Nephron progenitor cell (in vitro differentiated cells): Measurements from ENCODE around the gene MORC2.

Experiments used
- DNase-seq: peaks from one replicate; pipeline ENCODE4 v3.0.0; 2021
- H3K27ac Mint-ChIP-seq: 2 replicates; pipeline ENCODE4 v1.8.0; 2021; ENCODE audit warnings: mild to moderate bottlenecking, moderate library complexity, mixed read lengths
- H3K27me3 Mint-ChIP-seq: 2 replicates; pipeline ENCODE4 v1.8.0; 2021; ENCODE audit warnings: mild to moderate bottlenecking, low read depth, mixed read lengths; ENCODE audit not compliant: poor library complexity
- H3K36me3 Mint-ChIP-seq: 2 replicates; pipeline ENCODE4 v1.8.0; 2021; ENCODE audit warnings: low read depth, mixed read lengths
- H3K4me1 Mint-ChIP-seq: 2 replicates; pipeline ENCODE4 v1.8.0; 2021; ENCODE audit warnings: mixed read lengths
- H3K4me3 Mint-ChIP-seq: 2 replicates; pipeline ENCODE4 v1.8.0; 2021; ENCODE audit warnings: mild to moderate bottlenecking, moderate library complexity, mixed read lengths
- H3K9me3 Mint-ChIP-seq: 2 replicates; pipeline ENCODE4 v1.8.0; 2021; ENCODE audit warnings: mild to moderate bottlenecking, moderate library complexity, mixed read lengths
- CTCF ChIP-seq: fragments of 200-600 bp; sonication (generic); IDR thresholded peaks from 2 replicates; pipeline ENCODE4 v1.5.0; 2021; ENCODE audit warnings: antibody characterized with exemption

Gene MORC2

GRCh38 chr22:30968924-30969531, 454 bp upstream of the MORC2 start, which contains the start of gene TUG1:
TUG1 (plus strand) TSS chr22:30969265.
- Mint-ChIP-seq H3K4me1 (peaks cover 18% of the 10 kb centered on the region), H3K4me3 (peak within 1 kb of the TSS; percentile 89), H3K27ac (peak within 1 kb of the TSS; percentile 92), H3K36me3 (peaks cover 97% of the 10 kb centered on the region), H3K9me3 (peaks cover 95% of the 10 kb centered on the region), H3K27me3 (peaks cover 3% of the 10 kb centered on the region)
- no peak for TF ChIP-seq CTCF
- peak; percentile 96 for DNase-seq

- Mint-ChIP-seq H3K9me3 (peaks cover 73% of the 10 kb centered on the region), H3K27ac (no peak overlapping the region), H3K36me3 (peaks cover 86% of the 10 kb centered on the region), H3K4me3 (no peak overlapping the region), H3K4me1 (peaks cover 10% of the 10 kb centered on the region), H3K27me3 (peaks cover 3% of the 10 kb centered on the region)
- no peak for DNase-seq
- no peak for TF ChIP-seq CTCF
Observed at GRCh38 chr22:30964858-30965257, 3.7 kb downstream of the MORC2 start.

DNA sequence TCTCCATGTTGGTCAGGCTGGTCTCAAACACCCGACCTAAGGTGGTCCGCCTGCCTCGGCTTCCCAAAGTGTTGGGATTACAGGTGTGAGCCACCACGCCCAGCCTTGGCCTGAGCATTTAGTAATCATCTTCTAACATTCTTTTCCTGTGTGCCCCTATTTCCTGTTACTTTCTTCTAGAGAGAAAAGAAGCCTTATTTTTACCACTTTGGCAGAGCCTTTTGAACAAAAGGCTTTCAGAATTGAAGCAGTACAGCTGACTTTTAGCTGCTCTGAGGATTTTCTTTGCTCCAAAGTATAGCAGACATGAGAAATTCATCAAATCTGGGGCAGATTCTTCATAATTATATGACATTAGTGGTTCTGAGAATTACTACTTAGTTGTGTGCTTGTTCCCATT, 13.4 kb downstream of the MORC2 start:
- H3K4me1 Mint-ChIP-seq, result no peaks in the 10 kb centered on the region
- H3K27me3 Mint-ChIP-seq, result no peaks in the 10 kb centered on the region
- no peak overlapping the region for H3K4me3 Mint-ChIP-seq
- no peak overlapping the region for H3K27ac Mint-ChIP-seq
- no peak for DNase-seq
- H3K36me3 Mint-ChIP-seq, result peaks cover 68% of the 10 kb centered on the region
- TF ChIP-seq CTCF, result no peak
- no peaks in the 10 kb centered on the region for H3K9me3 Mint-ChIP-seq

GRCh38 chr22:30953206-30953605, 15.4 kb downstream of the MORC2 start:
- no peak for DNase-seq
- Mint-ChIP-seq H3K36me3 (peaks cover 66% of the 10 kb centered on the region), H3K27me3 (no peaks in the 10 kb centered on the region), H3K9me3 (no peaks in the 10 kb centered on the region), H3K4me1 (peaks cover 5% of the 10 kb centered on the region), H3K4me3 (no peak overlapping the region), H3K27ac (no peak overlapping the region)
- TF ChIP-seq CTCF, result no peak

- Mint-ChIP-seq H3K9me3 (no peaks in the 10 kb centered on the region), H3K36me3 (peaks cover 61% of the 10 kb centered on the region), H3K27ac (no peak overlapping the region), H3K4me1 (peaks cover 8% of the 10 kb centered on the region), H3K27me3 (no peaks in the 10 kb centered on the region), H3K4me3 (no peak overlapping the region)
- TF ChIP-seq CTCF, result no peak
- no peak for DNase-seq
Observed at GRCh38 chr22:30949934-30950660, 18.5 kb downstream of the MORC2 start.

- Mint-ChIP-seq H3K4me3 (no peak overlapping the region), H3K27ac (no peak overlapping the region)
Observed at GRCh38 chr22:30948930-30949342, 19.6 kb downstream of the MORC2 start.

More at GRCh38 chr22:30948930-30949342, 19.6 kb downstream of the MORC2 start:
- TF ChIP-seq CTCF, result no peak
- Mint-ChIP-seq H3K4me1 (peaks cover 8% of the 10 kb centered on the region), H3K9me3 (no peaks in the 10 kb centered on the region), H3K36me3 (peaks cover 65% of the 10 kb centered on the region), H3K27me3 (no peaks in the 10 kb centered on the region)
- DNase-seq, result no peak
